AG04449 (cell line): Measurements from ENCODE around the gene ANO6.
"Not testable (repeated sequence)": the region's sequence is repeated elsewhere in the genome, so short reads cannot be mapped to it uniquely, and the experiment has no call there.

Experiments
- CTCF ChIA-PET: fragments of 350-600 bp; formaldehyde crosslinking; extraction: SDS; loops from one replicate; lab custom pipeline; 2021; ENCODE audit warnings: antibody characterized with exemption; lab: Yijun Ruan, JAX
- POLR2A ChIA-PET: fragments of 400-600, 350-600 bp; formaldehyde crosslinking; extraction: SDS; loops from one replicate; lab custom pipeline; 2020; ENCODE audit warnings: antibody characterized with exemption, inconsistent platforms; lab: Yijun Ruan, JAX
- DNase-seq: peaks from one replicate; pipeline ENCODE4 v3.0.0-alpha.2; 2010; ENCODE audit warnings: low read depth, low spot score
- H3K4me3 ChIP-seq: 2 replicates; pipeline ENCODE4 v1.5.1; 2011; ENCODE audit warnings: low read depth, mild to moderate bottlenecking, control low read depth, low read length
- CTCF ChIP-seq: IDR thresholded peaks from one replicate; pipeline ENCODE4 v1.5.1; 2011; ENCODE audit warnings: mild to moderate bottlenecking, moderate library complexity, low read length, control low read depth, inconsistent platforms; ENCODE audit not compliant: insufficient read depth; ENCODE audit errors: missing control alignments

ANO6 gene

GRCh38 chr12:45315462-45315861 lies 99.6 kb downstream of the ANO6 start:
- no peak for DNase-seq
- ChIA-PET POLR2A (no interaction called here), CTCF (interaction anchor here (2.3 kb wide), 1 partner anchor 9 kb away, joined by 10 read pairs; no protein-coding TSS in a partner anchor)
- no peak for TF ChIP-seq CTCF
- no peak overlapping the region for H3K4me3 ChIP-seq

- DNase-seq, H3K4me3 ChIP-seq, POLR2A ChIA-PET, CTCF ChIA-PET: not testable (repeated sequence)
These were observed 101.4 kb downstream of the ANO6 start for GRCh38 chr12:45317261-45317660.

- ChIA-PET POLR2A (no interaction called here), CTCF (interaction anchor here (0.6 to 2.7 kb wide), 2 partner anchors 8 to 139 kb away, joined by 3 to 10 read pairs; no protein-coding TSS in a partner anchor)
- no peak for TF ChIP-seq CTCF
- no peak for DNase-seq
- H3K4me3 ChIP-seq, result no peak overlapping the region
These were observed 106.9 kb downstream of the ANO6 start for GRCh38 chr12:45322810-45323209.

GRCh38 chr12:45324391-45324790 lies 108.5 kb downstream of the ANO6 start:
- POLR2A ChIA-PET, result interaction anchor here (0.6 to 1.1 kb wide), 3 partner anchors 12 to 447 kb away, joined by 3 read pairs; no protein-coding TSS in a partner anchor
- no peak for TF ChIP-seq CTCF
- H3K4me3 ChIP-seq, result no peak overlapping the region
- no peak for DNase-seq
- CTCF ChIA-PET, result interaction anchor here (1.3 to 2.7 kb wide), 2 partner anchors 9 to 90 kb away, joined by 3 to 10 read pairs; no protein-coding TSS in a partner anchor

GRCh38 chr12:45326358-45326975 lies 110.6 kb downstream of the ANO6 start:
- CTCF ChIA-PET, result no interaction called here
- DNase-seq, result no peak
- POLR2A ChIA-PET, result no interaction called here
- no peak for TF ChIP-seq CTCF
- H3K4me3 ChIP-seq, result no peak overlapping the region

- no peak for DNase-seq
- ChIA-PET POLR2A (interaction anchor here (0.7 kb wide), 1 partner anchor 143 kb away, joined by 3 read pairs; no protein-coding TSS in a partner anchor), CTCF (interaction anchor here (0.8 to 1.5 kb wide), 3 partner anchors 9 to 23 kb away, joined by 3 to 6 read pairs (median 5); no protein-coding TSS in a partner anchor)
These were observed 112.0 kb downstream of the ANO6 start for GRCh38 chr12:45327823-45328383.

More at GRCh38 chr12:45327823-45328383, 112.0 kb downstream of the ANO6 start:
- TF ChIP-seq CTCF, result no peak
- no peak overlapping the region for H3K4me3 ChIP-seq
